ENCODE results near the gene FABP1.

The FABP1 gene

GRCh38 chr2:88127638-88127887 lies 299 bp downstream of the FABP1 start:
- Histone ChIP-seq H4K20me1 (ENCODE audit: insufficient read depth, low read length) (no peaks in the 10 kb centered on the region), H3K79me2 (ENCODE audit: insufficient read depth, low read length) (no peaks in the 10 kb centered on the region), H3K27ac (ENCODE audit: low read length) (no peak overlapping the region), H3K4me2 (ENCODE audit: insufficient read depth, low read length) (no peak overlapping the region), H3K9ac (ENCODE audit: low read depth, low read length) (no peak overlapping the region), H3K27me3 (ENCODE audit: insufficient read depth, low read length, poor library complexity) (peaks cover 10% of the 10 kb centered on the region), H3K36me3 (ENCODE audit: insufficient read depth, low read length) (no peaks in the 10 kb centered on the region), H3K4me1 (ENCODE audit: insufficient read depth, low read length) (no peaks in the 10 kb centered on the region), H2AFZ (ENCODE audit: low read depth, low read length) (no peak overlapping the region), H3K4me3 (ENCODE audit: low read depth in 1 of 2, low read length in 2 of 2) (no peak overlapping the region), H3K9me3 (ENCODE audit: insufficient read depth, low read length, severe bottlenecking) (no peaks in the 10 kb centered on the region)
- TF ChIP-seq CTCF (IDR thresholded peaks at IDR 0.05; ENCODE audit: borderline replicate concordance, extremely low read depth, low read length, poor library complexity, severe bottlenecking) (no peak), EZH2 (IDR thresholded peaks at IDR 0.05; ENCODE audit: borderline replicate concordance, low read depth, low read length, severe bottlenecking) (no peak)
- no peak for ATAC-seq (ENCODE audit: insufficient read depth, low read depth)
- DNase-seq = no peak

- H3K9ac ChIP-seq (ENCODE audit: low read depth, low read length) = no peak overlapping the region
- H2AFZ ChIP-seq (ENCODE audit: low read depth, low read length) = no peak overlapping the region
- no peak overlapping the region for H3K27ac ChIP-seq (ENCODE audit: low read length)
- no peak overlapping the region for H3K4me2 ChIP-seq (ENCODE audit: insufficient read depth, low read length)
- TF ChIP-seq CTCF (IDR thresholded peaks at IDR 0.05; ENCODE audit: borderline replicate concordance, extremely low read depth, low read length, poor library complexity, severe bottlenecking) (no peak), EZH2 (IDR thresholded peaks at IDR 0.05; ENCODE audit: borderline replicate concordance, low read depth, low read length, severe bottlenecking) (no peak)
- H4K20me1 ChIP-seq (ENCODE audit: insufficient read depth, low read length) = no peaks in the 10 kb centered on the region
- ATAC-seq (ENCODE audit: insufficient read depth, low read depth) (no peak), DNase-seq (no peak)
- peaks cover 10% of the 10 kb centered on the region for H3K27me3 ChIP-seq (ENCODE audit: insufficient read depth, low read length, poor library complexity)
- H3K9me3 ChIP-seq (ENCODE audit: insufficient read depth, low read length, severe bottlenecking) = no peaks in the 10 kb centered on the region
- no peaks in the 10 kb centered on the region for H3K4me1 ChIP-seq (ENCODE audit: insufficient read depth, low read length)
- H3K4me3 ChIP-seq (ENCODE audit: low read depth in 1 of 2, low read length in 2 of 2) = no peak overlapping the region
- no peaks in the 10 kb centered on the region for H3K36me3 ChIP-seq (ENCODE audit: insufficient read depth, low read length)
- H3K79me2 ChIP-seq (ENCODE audit: insufficient read depth, low read length) = no peaks in the 10 kb centered on the region
Measured at GRCh38 chr2:88126772-88127637, 857 bp downstream of the FABP1 start.

- DNase-seq = no peak
Measured at GRCh38 chr2:88125924-88126771, 1.7 kb downstream of the FABP1 start.

More at GRCh38 chr2:88125924-88126771, 1.7 kb downstream of the FABP1 start:
- peaks cover 10% of the 10 kb centered on the region for H3K27me3 ChIP-seq (ENCODE audit: insufficient read depth, low read length, poor library complexity)
- H2AFZ ChIP-seq (ENCODE audit: low read depth, low read length) = no peak overlapping the region
- no peak overlapping the region for H3K27ac ChIP-seq (ENCODE audit: low read length)
- H3K79me2 ChIP-seq (ENCODE audit: insufficient read depth, low read length) = no peaks in the 10 kb centered on the region
- H3K9ac ChIP-seq (ENCODE audit: low read depth, low read length) = no peak overlapping the region
- ATAC-seq (ENCODE audit: insufficient read depth, low read depth) = no peak
- no peak overlapping the region for H3K4me2 ChIP-seq (ENCODE audit: insufficient read depth, low read length)
- H3K4me1 ChIP-seq (ENCODE audit: insufficient read depth, low read length) = no peaks in the 10 kb centered on the region
- no peak for TF ChIP-seq EZH2 (IDR thresholded peaks at IDR 0.05; ENCODE audit: borderline replicate concordance, low read depth, low read length, severe bottlenecking)
- TF ChIP-seq CTCF (IDR thresholded peaks at IDR 0.05; ENCODE audit: borderline replicate concordance, extremely low read depth, low read length, poor library complexity, severe bottlenecking) = no peak
- no peak overlapping the region for H3K4me3 ChIP-seq (ENCODE audit: low read depth in 1 of 2, low read length in 2 of 2)
- H3K36me3 ChIP-seq (ENCODE audit: insufficient read depth, low read length) = no peaks in the 10 kb centered on the region
- H3K9me3 ChIP-seq (ENCODE audit: insufficient read depth, low read length, severe bottlenecking) = no peaks in the 10 kb centered on the region
- H4K20me1 ChIP-seq (ENCODE audit: insufficient read depth, low read length) = no peaks in the 10 kb centered on the region
